A673 (cell line): ENCODE data around the gene RNF217. TPM values are rescaled to one million over a fixed set of nuclear protein-coding genes. Genes with fewer than 3 reads are reported as not detected.
"Not testable (repeated sequence)": the region's sequence is repeated elsewhere in the genome, so short reads cannot be mapped to it uniquely, and the experiment has no call there.

ENCODE experiments used
- BruUV-seq: library from RNA; stranded (reverse); fragments of 400-500 nt; replicated peaks from 2 replicates; lab custom pipeline; 2021; lab: Mats Ljungman, UMichigan
- CTCF ChIA-PET: fragments of 300-600 bp; sonication (Branson Sonifier 250); formaldehyde crosslinking; loops from one replicate; lab custom pipeline; 2022; ENCODE audit warnings: antibody characterized with exemption; lab: Charles Lee
- POLR2A ChIA-PET: fragments of 300-600 bp; sonication (Branson Sonifier 250); formaldehyde crosslinking; loops from one replicate; lab custom pipeline; 2022; ENCODE audit warnings: antibody characterized with exemption; ENCODE audit not compliant: low non-redundant PET; lab: Charles Lee
- DNase-seq: peaks from one replicate; pipeline ENCODE4 v3.0.0-alpha.2; 2015; ENCODE audit warnings: low spot score
- H3K27ac ChIP-seq: fragments of 200-600 bp; sonication (generic); 2 replicates; pipeline ENCODE4 v1.5.1; 2016; ENCODE audit warnings: mixed run types, low read depth, mild to moderate bottlenecking, mixed read lengths, antibody characterized with exemption, low read length; ENCODE audit not compliant: poor library complexity, severe bottlenecking
- H3K27me3 ChIP-seq: fragments of 200-600 bp; sonication (generic); replicated peaks from 2 replicates; pipeline ENCODE4 v1.6.1; 2017; ENCODE audit warnings: mixed run types, low read depth, mild to moderate bottlenecking, mixed read lengths, antibody characterized with exemption, low read length; ENCODE audit not compliant: insufficient read depth, poor library complexity
- H3K36me3 ChIP-seq: fragments of 200-600 bp; sonication (generic); 2 replicates; pipeline ENCODE4 v1.6.1; 2016; ENCODE audit warnings: mixed run types, mild to moderate bottlenecking, mixed read lengths, antibody characterized with exemption, low read length; ENCODE audit not compliant: insufficient read depth, poor library complexity, severe bottlenecking
- H3K4me1 ChIP-seq: fragments of 200-600 bp; sonication (generic); 2 replicates; pipeline ENCODE4 v1.6.1; 2017; ENCODE audit warnings: mixed run types, mild to moderate bottlenecking, mixed read lengths, antibody characterized with exemption, low read length; ENCODE audit not compliant: insufficient read depth, poor library complexity, severe bottlenecking
- H3K4me3 ChIP-seq: fragments of 200-600 bp; sonication (generic); 2 replicates; pipeline ENCODE4 v1.5.1; 2016; ENCODE audit warnings: low read depth, mixed run types, mild to moderate bottlenecking, mixed read lengths, low read length; ENCODE audit not compliant: poor library complexity, severe bottlenecking
- H3K9me3 ChIP-seq: fragments of 200-600 bp; sonication (generic); 2 replicates; pipeline ENCODE4 v1.6.1; 2016; ENCODE audit warnings: mixed run types, low read depth, mild to moderate bottlenecking, mixed read lengths, antibody characterized with exemption, low read length; ENCODE audit not compliant: poor library complexity, severe bottlenecking
- CTCF ChIP-seq: fragments of 300-800, 200-600 bp; sonication (generic); conservative IDR thresholded peaks from 2 replicates; pipeline ENCODE4 v1.5.1; 2017; ENCODE audit warnings: low read depth, mild to moderate bottlenecking, antibody characterized with exemption, low read length, moderate library complexity, mixed read lengths
- EZH2 ChIP-seq: fragments of 200-600 bp; sonication (generic); IDR thresholded peaks from 2 replicates; pipeline ENCODE4 v1.6.1; 2017; ENCODE audit warnings: borderline replicate concordance, low read depth, mild to moderate bottlenecking, mixed read lengths, antibody characterized with exemption, low read length; ENCODE audit not compliant: poor library complexity, severe bottlenecking
- intact Hi-C: fragments of 100-400 bp; cut with micrococcal nuclease; formaldehyde crosslinking; loops from one replicate; pipeline ENCODE4 v1.10.0; 2022; ENCODE audit not compliant: unreplicated experiment
- total RNA-seq: library from RNA; stranded (reverse); gene quantifications from 2 replicates; pipeline ENCODE4 v1.2.3, GENCODE V29; 2021

The RNF217 gene
- total RNA-seq, 1 experiment from 2014 or later: 20.6 TPM

GRCh38 chr6:125030969-125031368 is 68.7 kb downstream of the RNF217 start:
- no peaks in the 10 kb centered on the region for H3K27me3 ChIP-seq
- ChIA-PET POLR2A (no interaction called here), CTCF (no interaction called here)
- no peaks in the 10 kb centered on the region for H3K9me3 ChIP-seq
- intact Hi-C loops: no loop called here
- TF ChIP-seq EZH2 (no peak), CTCF (no peak)
- BruUV-seq: no TSS peak
- H3K36me3 ChIP-seq: no peaks in the 10 kb centered on the region
- no peak overlapping the region for H3K4me3 ChIP-seq
- no peak for DNase-seq
- no peaks in the 10 kb centered on the region for H3K4me1 ChIP-seq
- no peak overlapping the region for H3K27ac ChIP-seq

- POLR2A ChIA-PET: no interaction called here
- CTCF ChIA-PET: no interaction called here
- Histone ChIP-seq H3K9me3 (no peaks in the 10 kb centered on the region), H3K4me3 (no peak overlapping the region), H3K27me3 (no peaks in the 10 kb centered on the region), H3K27ac (no peak overlapping the region), H3K4me1 (no peaks in the 10 kb centered on the region), H3K36me3 (no peaks in the 10 kb centered on the region)
- no peak for DNase-seq
- intact Hi-C loops: no loop called here
- TF ChIP-seq EZH2: no peak
- no peak for TF ChIP-seq CTCF
- BruUV-seq: no TSS peak
These were observed 69.1 kb downstream of the RNF217 start for GRCh38 chr6:125031385-125031784.

DNA sequence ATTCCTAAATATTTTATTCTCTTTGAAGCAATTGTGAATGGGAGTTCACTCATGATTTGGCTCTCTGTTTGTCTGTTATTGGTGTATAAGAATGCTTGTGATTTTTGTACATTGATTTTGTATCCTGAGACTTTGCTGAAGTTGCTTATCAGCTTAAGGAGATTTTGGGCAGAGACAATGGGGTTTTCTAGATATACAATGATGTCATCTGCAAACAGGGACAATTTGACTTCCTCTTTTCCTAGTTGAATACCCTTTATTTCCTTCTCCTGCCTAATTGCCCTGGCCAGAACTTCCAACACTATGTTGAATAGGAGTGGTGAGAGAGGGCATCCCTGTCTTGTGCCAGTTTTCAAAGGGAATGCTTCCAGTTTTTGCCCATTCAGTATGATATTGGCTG is 72.7 kb downstream of the RNF217 start:
- intact Hi-C loops, DNase-seq, POLR2A ChIA-PET, CTCF ChIA-PET, H3K36me3 ChIP-seq, H3K27me3 ChIP-seq, H3K4me3 ChIP-seq, H3K4me1 ChIP-seq, H3K27ac ChIP-seq, BruUV-seq, H3K9me3 ChIP-seq: not testable (repeated sequence)

DNA sequence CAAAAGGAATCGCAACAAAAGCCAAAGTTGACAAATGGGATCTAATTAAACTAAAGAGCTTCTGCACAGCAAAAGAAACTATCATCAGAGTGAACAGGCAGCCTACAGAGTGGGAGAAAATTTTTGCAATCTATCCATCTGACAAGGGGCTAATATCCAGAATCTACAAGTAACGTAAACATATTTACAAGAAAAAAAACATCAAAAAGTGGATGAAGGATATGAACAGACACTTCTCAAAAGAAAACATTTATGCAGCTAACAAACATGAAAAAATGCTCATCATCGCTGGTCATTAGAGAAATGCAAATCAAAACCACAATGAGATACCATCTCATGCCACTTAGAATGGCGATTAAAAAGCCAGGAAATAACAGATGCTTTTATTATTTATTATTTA is 74.2 kb downstream of the RNF217 start:
- H3K9me3 ChIP-seq, CTCF ChIA-PET, H3K4me1 ChIP-seq, POLR2A ChIA-PET, BruUV-seq, H3K27ac ChIP-seq, intact Hi-C loops, H3K36me3 ChIP-seq, H3K27me3 ChIP-seq, H3K4me3 ChIP-seq, DNase-seq: not testable (repeated sequence)
